ENCODE data around the gene RALGAPB. TPM values are rescaled to one million over a fixed set of nuclear protein-coding genes. Genes with fewer than 3 reads are reported as not detected.
"Not testable (repeated sequence)": the region's sequence is repeated elsewhere in the genome, so short reads cannot be mapped to it uniquely, and the experiment has no call there.

Gene RALGAPB
- total RNA-seq, 1 donor = 42.7 TPM

GRCh38 chr20:38590676-38591473, 118.2 kb downstream of the RALGAPB start:
- Histone ChIP-seq H3K4me1 (ENCODE audit: insufficient read depth, low read length) (no peaks in the 10 kb centered on the region), H3K9me3 (ENCODE audit: low read depth, low read length) (no peaks in the 10 kb centered on the region), H2AFZ (ENCODE audit: low read length) (no peak overlapping the region), H3K27ac (ENCODE audit: low read depth, low read length) (no peak overlapping the region), H3K79me2 (ENCODE audit: insufficient read depth, low read length) (no peaks in the 10 kb centered on the region), H3K4me2 (ENCODE audit: insufficient read depth, low read length) (no peak overlapping the region), H4K20me1 (ENCODE audit: insufficient read depth, low read length) (no peaks in the 10 kb centered on the region), H3K36me3 (ENCODE audit: insufficient read depth, low read length) (no peaks in the 10 kb centered on the region), H3K4me3 (ENCODE audit: insufficient read depth, low read length) (no peak overlapping the region), H3K27me3 (ENCODE audit: insufficient read depth, low read length) (no peaks in the 10 kb centered on the region)
- no peak for DNase-seq (ENCODE audit: insufficient read length, low spot score, missing footprints)
- TF ChIP-seq CTCF (IDR thresholded peaks at IDR 0.05; ENCODE audit: extremely low read depth, low read depth, low read length) = no peak

GRCh38 chr20:38591474-38592410, 119.1 kb downstream of the RALGAPB start:
- no peak for DNase-seq (ENCODE audit: insufficient read length, low spot score, missing footprints)
- Histone ChIP-seq H4K20me1 (ENCODE audit: insufficient read depth, low read length) (no peaks in the 10 kb centered on the region), H3K36me3 (ENCODE audit: insufficient read depth, low read length) (no peaks in the 10 kb centered on the region), H3K4me1 (ENCODE audit: insufficient read depth, low read length) (no peaks in the 10 kb centered on the region), H3K4me3 (ENCODE audit: insufficient read depth, low read length) (no peak overlapping the region), H3K27ac (ENCODE audit: low read depth, low read length) (no peak overlapping the region), H2AFZ (ENCODE audit: low read length) (no peak overlapping the region), H3K79me2 (ENCODE audit: insufficient read depth, low read length) (no peaks in the 10 kb centered on the region), H3K4me2 (ENCODE audit: insufficient read depth, low read length) (no peak overlapping the region), H3K9me3 (ENCODE audit: low read depth, low read length) (no peaks in the 10 kb centered on the region), H3K27me3 (ENCODE audit: insufficient read depth, low read length) (no peaks in the 10 kb centered on the region)
- TF ChIP-seq CTCF (IDR thresholded peaks at IDR 0.05; ENCODE audit: extremely low read depth, low read depth, low read length) = no peak

DNA sequence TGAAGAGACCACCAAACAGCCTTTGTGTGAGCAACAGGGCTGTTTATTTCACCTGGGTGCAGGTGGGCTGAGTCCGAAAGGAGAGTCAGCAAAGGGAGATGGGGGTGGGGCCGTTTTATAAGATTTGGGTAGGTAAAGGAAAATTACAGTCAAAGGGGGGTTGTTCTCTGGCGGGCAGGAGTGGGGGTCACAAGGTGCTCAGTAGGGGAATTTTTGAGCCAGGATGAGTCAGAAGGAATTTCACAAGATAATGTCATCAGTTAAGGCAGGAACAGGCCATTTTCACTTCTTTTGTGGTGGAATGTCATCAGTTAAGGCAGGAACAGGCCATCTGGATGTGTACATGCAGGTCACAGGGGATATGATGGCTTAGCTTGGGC, 119.8 kb downstream of the RALGAPB start:
- H3K9me3 ChIP-seq (ENCODE audit: low read depth, low read length); H3K79me2 ChIP-seq (ENCODE audit: insufficient read depth, low read length); H3K4me3 ChIP-seq (ENCODE audit: insufficient read depth, low read length); H3K27me3 ChIP-seq (ENCODE audit: insufficient read depth, low read length); H3K4me1 ChIP-seq (ENCODE audit: insufficient read depth, low read length); DNase-seq (ENCODE audit: insufficient read length, low spot score, missing footprints); H2AFZ ChIP-seq (ENCODE audit: low read length); H3K4me2 ChIP-seq (ENCODE audit: insufficient read depth, low read length); H3K27ac ChIP-seq (ENCODE audit: low read depth, low read length); H4K20me1 ChIP-seq (ENCODE audit: insufficient read depth, low read length); H3K36me3 ChIP-seq (ENCODE audit: insufficient read depth, low read length): not testable (repeated sequence)

DNA sequence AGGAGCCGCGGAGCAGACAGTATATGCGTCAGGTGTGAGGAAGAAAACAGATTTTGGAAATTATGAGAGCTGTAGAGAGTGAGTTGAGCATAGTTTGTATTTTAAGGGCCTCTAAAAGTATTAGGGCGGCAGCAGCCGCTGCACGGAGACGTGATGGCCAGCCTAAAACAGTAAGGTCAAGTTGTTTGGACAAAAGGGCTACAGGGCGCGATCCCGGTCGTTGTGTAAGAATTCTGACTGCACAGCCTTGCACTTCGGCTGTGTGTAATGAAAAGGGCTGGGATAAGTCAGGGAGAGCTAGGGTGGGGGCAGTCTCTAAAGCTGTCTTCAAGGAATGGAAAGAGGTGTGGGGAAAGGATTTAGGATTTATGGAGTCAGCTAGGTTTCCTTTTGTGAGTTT, 121.6 kb downstream of the RALGAPB start:
- DNase-seq (ENCODE audit: insufficient read length, low spot score, missing footprints); H3K4me1 ChIP-seq (ENCODE audit: insufficient read depth, low read length); H3K4me3 ChIP-seq (ENCODE audit: insufficient read depth, low read length); H3K27me3 ChIP-seq (ENCODE audit: insufficient read depth, low read length); H3K79me2 ChIP-seq (ENCODE audit: insufficient read depth, low read length); H3K27ac ChIP-seq (ENCODE audit: low read depth, low read length); H4K20me1 ChIP-seq (ENCODE audit: insufficient read depth, low read length); H3K36me3 ChIP-seq (ENCODE audit: insufficient read depth, low read length); H3K9me3 ChIP-seq (ENCODE audit: low read depth, low read length); H2AFZ ChIP-seq (ENCODE audit: low read length); H3K4me2 ChIP-seq (ENCODE audit: insufficient read depth, low read length): not testable (repeated sequence)

GRCh38 chr20:38595886-38596285, 123.2 kb downstream of the RALGAPB start:
- not testable (repeated sequence) for H3K4me1 ChIP-seq (ENCODE audit: insufficient read depth, low read length); H3K27me3 ChIP-seq (ENCODE audit: insufficient read depth, low read length); DNase-seq (ENCODE audit: insufficient read length, low spot score, missing footprints); H3K79me2 ChIP-seq (ENCODE audit: insufficient read depth, low read length); H3K27ac ChIP-seq (ENCODE audit: low read depth, low read length); H3K4me3 ChIP-seq (ENCODE audit: insufficient read depth, low read length); H3K9me3 ChIP-seq (ENCODE audit: low read depth, low read length); H3K36me3 ChIP-seq (ENCODE audit: insufficient read depth, low read length); H4K20me1 ChIP-seq (ENCODE audit: insufficient read depth, low read length); H3K4me2 ChIP-seq (ENCODE audit: insufficient read depth, low read length); H2AFZ ChIP-seq (ENCODE audit: low read length)
